Motor neuron (in vitro differentiated cells): ENCODE measurements around the gene TMEM9B. TPM values are rescaled to one million over a fixed set of nuclear protein-coding genes. Genes with fewer than 3 reads are reported as not detected.

Source experiments
- ATAC-seq, 8 experiments: fragments of 200-7000 bp; cut with Tn5 transposase; replicated peaks in 6 of 8; 2 replicates each; pipeline ENCODE4 v1.8.0; 2021; ENCODE audit warnings: mild to moderate bottlenecking in 8 of 8, moderate library complexity in 8 of 8
- H3K27ac ChIP-seq, 2 donors: fragments of 250-450 bp; sonication (Bioruptor Pico); 2 replicates each; pipeline ENCODE4 v1.9.0; 2021; ENCODE audit warnings: antibody characterized with exemption in 2 of 2, mild to moderate bottlenecking in 2 of 2, moderate library complexity in 1 of 2
- H3K4me1 ChIP-seq, 2 donors: fragments of 250-450 bp; sonication (Bioruptor Pico); replicated peaks in 1 of 2; 2 replicates each; pipeline ENCODE4 v1.6.1; 2021; ENCODE audit warnings: antibody characterized with exemption in 2 of 2, mild to moderate bottlenecking in 2 of 2, moderate library complexity in 1 of 2
- H3K4me3 ChIP-seq, 5 donors: fragments of 250-450 bp; sonication (Bioruptor Pico); 2 replicates each; pipeline ENCODE4 v1.9.0; 2021; ENCODE audit warnings: antibody characterized with exemption in 5 of 5, mild to moderate bottlenecking in 5 of 5, moderate library complexity in 4 of 5
- WGBS, 10 experiments: fragments of 450-650 bp; shearing (Covaris generic); methylation state at CpG; one replicate each; pipeline ENCODE4 v1.0.0; 2022; 5-methylcytosine and 5-hydroxymethylcytosine counted together
- in situ Hi-C, 9 experiments: fragments of 400-800 bp; cut with MboI; loops; one replicate each; pipeline ENCODE4 v1.15.0; 2021; ENCODE audit warnings: low sequenced_read_pairs in 9 of 9, low pct_unique_long_range_greater_than_20kb in 2 of 9; ENCODE audit not compliant: unreplicated experiment in 9 of 9
- total RNA-seq, 8 experiments: library from RNA; unstranded; fragments of 300-600 nt; gene quantifications; 2 replicates each; pipeline versions ENCODE4 v1.2.3 to v1.2.4, GENCODE V29; 2022

TMEM9B gene
- total RNA-seq, 8 experiments from 2014 or later: 26.9 to 82.3 (median 30.4) TPM

DNA sequence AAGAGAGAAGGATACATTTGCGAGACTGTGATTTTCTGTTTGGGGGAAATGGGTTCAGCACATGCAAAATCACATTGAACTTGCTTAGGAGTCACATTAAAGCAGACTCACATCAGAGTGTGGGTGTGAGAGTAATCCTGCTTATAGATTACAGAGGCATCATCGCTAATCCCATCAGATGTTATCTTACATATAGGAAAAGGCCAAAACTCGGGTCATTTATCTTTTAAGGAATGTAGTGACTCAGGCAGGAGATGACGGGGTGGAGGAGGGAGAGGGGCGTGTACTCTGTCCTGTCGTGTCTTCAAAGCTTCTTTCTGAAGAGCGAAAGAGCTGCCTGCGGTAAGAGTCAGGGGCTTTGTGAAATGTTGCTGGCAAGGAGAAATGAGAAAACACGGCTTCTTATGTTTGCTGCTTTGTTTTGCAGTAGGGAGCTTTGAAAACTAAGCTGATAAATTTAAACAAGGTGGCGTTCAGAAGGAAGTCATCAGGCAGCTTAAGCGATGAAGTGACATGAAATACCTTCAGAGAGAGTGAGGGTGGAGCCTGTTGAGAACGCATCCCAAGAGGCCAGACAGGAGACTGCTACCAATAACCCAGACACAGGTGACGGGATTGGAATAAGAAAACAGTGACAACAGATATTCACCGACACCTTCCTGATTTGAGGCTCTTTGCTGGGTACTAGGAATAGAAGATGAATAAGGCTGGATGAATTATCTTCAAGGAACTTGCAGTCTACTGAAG is 29.3 kb downstream of the TMEM9B start:
- Histone ChIP-seq H3K4me3 (no peak overlapping the region), H3K27ac (no peak overlapping the region), H3K4me1 (peaks cover 0 to 6% of the 10 kb centered on the region in 2 donors)
- ATAC-seq: peak in 6 of 8 experiments; percentile 58 to 91 (median 77)
- in situ Hi-C loops: no loop called here
- 26 to 92% (median 43%) methylated on average over 2 to 13 of the region's 14 CpGs for WGBS, 10 experiments

DNA sequence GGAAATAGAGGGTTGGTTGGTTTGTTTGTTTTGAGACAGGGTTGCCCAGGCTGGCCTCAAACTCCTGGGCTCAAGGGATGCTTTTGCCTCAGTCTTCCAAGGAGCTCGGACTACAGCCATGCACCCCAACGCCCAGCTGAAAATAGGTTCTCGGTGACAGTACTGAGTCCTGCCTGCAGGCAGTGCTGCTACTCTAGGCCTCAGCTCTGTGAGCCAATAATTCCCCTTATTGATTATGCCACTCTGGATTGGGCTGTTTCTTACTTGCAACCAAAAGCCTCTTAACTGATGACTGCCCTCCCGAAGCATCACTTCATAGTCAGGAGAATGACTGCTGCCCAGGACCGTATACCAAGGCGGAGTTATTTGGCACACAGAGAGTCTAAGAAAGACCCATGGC is 30.3 kb downstream of the TMEM9B start:
- peaks cover 0 to 6% of the 10 kb centered on the region in 2 donors for H3K4me1 ChIP-seq
- in situ Hi-C loops: no loop called here
- no peak overlapping the region for H3K4me3 ChIP-seq
- no peak for ATAC-seq
- WGBS, 10 experiments: 90 to 100% (median 100%) methylated on average over 1 to 4 of the region's 6 CpGs; no CpG with 5 or more reads in 4 of the 10 experiments
- H3K27ac ChIP-seq: no peak overlapping the region

DNA sequence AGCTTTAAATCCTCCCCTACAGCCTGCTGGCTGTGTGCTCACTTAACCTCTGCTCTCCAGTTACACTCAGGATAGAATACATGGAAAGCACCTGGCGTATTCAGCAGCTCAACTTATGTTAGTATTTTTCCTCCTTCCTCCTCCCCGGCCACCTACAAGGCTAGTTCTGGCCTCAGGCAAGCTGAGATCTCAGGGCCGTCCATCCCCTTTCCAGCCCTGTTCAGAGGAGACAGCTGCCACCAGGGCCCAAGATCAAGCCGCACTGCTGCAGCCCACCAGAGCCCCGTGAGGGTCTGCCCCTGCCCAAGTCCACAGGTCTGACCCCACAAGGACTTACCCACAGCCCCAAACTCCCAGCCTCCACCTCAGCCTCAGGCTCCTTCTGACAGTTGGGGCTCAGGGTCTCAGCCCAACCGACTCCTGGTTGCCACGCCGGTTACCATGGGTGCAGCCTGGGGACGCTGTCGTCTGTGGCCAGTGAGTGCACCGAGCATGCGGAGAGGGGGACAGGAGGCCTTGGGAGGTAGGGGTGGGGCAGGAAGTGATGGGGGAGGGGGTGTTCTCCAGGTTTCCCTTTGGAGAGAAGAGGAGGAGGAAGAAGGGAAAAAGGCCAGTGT is 31.6 kb downstream of the TMEM9B start, which contains the start of gene C11orf16:
C11orf16 (minus strand) TSS at position 384 of the 617 bp plus-strand sequence. CDS start 639 bp downstream, outside the sequence.
- in situ Hi-C loops: no loop called here
- peak in 1 of 8 experiments; percentile 21 for ATAC-seq
- 40 to 95% (median 72%) methylated on average over 1 to 4 of the region's 12 CpGs; no CpG with 5 or more reads in 7 of the 10 experiments for WGBS, 10 experiments
- Histone ChIP-seq H3K27ac (no peak within 1 kb of the TSS), H3K4me3 (no peak within 1 kb of the TSS), H3K4me1 (peaks cover 0 to 6% of the 10 kb centered on the region in 2 donors)

DNA sequence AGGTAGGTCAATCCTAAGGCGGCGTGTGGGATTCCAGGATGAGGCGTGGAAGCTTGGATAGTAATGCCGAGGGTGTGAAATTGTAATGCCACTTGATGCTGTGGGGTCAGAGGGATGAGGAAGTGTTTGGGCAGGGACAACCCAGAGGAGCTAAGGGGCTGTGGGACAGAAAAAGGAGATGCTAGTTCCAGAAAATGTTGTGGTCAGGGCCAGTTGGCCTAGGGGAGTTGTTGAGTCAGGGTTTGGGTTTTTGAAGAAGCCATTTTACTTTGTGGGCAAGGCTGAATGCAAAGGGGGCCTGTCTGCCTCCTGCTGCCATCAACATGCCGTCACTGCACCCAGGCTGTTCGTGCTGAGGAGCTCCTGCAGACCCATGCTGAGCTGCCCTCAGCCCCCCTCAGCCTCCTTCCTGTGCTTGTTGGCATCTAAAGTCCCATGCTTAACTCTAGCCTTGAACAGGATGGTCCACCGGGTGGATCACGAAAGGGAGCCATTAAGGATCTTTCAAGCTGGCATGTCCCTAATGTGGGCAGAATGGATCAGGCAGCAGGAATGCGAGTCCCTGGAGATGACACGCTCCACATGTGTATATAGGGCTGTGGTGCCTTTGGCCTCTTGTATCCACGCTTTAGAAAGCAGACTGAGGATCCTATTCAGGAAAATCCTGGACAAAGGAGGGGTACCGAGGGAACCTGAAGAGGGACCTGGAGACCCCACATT is 33.6 kb downstream of the TMEM9B start:
- no peak overlapping the region for H3K27ac ChIP-seq
- 40 to 95% (median 89%) methylated on average over 3 to 7 of the region's 12 CpGs; no CpG with 5 or more reads in 2 of the 10 experiments for WGBS, 10 experiments

DNA sequence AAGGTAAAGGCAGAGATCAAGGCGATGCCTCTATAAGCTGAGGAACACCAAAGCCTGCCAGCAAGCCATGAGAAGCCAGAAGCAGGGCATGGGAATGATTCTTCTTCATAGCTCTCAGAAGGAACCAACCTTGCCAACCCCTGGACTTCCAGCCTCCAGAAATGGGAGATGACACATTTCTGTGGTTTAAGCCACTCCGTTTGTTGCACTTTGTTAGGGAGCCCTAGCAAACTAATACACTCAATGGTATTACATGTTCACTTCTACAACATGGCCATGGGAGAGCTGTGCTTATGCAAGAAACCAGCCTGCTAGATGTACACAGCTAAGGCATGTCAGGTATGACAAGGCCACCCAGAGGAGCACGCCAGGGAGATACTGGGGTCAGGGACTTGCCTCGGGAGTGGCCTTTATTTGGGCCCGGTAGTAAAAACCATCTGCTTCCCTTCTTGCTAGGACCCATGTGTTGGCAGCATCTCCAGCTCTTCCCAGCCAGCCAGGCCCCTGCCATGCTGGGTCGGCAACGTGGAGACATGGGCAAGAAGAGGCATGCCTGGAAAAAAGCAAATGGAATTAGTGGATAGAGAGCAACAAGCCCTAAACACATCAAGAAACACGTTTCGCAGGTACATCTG is 35.1 kb downstream of the TMEM9B start:
- H3K27ac ChIP-seq: no peak overlapping the region
- in situ Hi-C loops: no loop called here
- H3K4me3 ChIP-seq: no peak overlapping the region
- no peaks in the 10 kb centered on the region for H3K4me1 ChIP-seq
- 60 to 100% (median 96%) methylated on average over 1 to 6 of the region's 9 CpGs; no CpG with 5 or more reads in 2 of the 10 experiments for WGBS, 10 experiments
- ATAC-seq: no peak

More for the DNA sequence above, 33.6 kb downstream of the TMEM9B start:
- no peak for ATAC-seq
- in situ Hi-C loops: no loop called here
- peaks cover 0 to 6% of the 10 kb centered on the region in 2 donors for H3K4me1 ChIP-seq
- H3K4me3 ChIP-seq: no peak overlapping the region

DNA sequence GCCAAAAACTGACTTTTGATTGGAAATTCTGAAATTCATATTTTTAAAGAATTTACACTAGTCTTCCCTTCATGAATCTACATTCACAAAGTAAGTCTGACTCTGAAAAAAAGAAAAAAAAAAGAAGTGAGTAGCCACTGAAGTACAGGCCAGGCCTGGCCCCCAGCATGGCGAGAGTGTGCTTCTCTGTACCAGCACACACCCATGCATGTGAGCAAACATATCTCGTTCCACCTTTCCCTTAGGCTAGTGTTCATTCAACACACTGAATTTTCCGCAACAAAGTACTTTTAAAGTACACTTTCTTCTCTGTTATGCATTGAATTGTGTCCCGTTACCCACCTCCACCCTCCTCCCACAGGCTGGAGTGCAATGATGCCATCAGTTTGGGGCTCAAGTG is 36.0 kb downstream of the TMEM9B start:
- ATAC-seq: peak in 3 of 8 experiments; percentile 57 to 90 (median 76)
- Histone ChIP-seq H3K4me3 (no peak overlapping the region), H3K27ac (no peak overlapping the region), H3K4me1 (no peaks in the 10 kb centered on the region)
- WGBS, 10 experiments: 31 to 100% (median 82%) methylated on average over 1 to 4 of the region's 4 CpGs; no CpG with 5 or more reads in 1 of the 10 experiments
- in situ Hi-C loops: no loop called here

DNA sequence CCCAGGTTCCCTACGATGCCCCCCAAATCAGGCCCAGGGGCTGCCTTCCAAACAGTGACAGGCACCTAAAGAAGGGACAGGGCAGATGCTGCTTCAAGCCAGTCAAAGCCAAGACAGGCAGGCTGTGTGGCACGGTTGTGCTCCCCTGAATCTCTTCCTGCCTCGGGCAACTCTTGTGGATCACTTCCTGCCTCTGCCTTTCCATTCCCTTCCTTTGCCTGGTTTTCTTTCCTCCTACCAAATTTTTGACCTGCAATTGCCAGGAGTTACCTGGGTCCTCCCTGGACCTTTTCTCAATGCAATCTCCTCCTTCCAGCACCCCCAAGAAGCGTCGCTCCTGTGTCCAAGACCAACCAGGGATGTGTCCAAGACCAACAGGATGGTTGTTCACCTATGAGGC is 37.0 kb downstream of the TMEM9B start:
- no peak overlapping the region for H3K4me3 ChIP-seq
- 71 to 100% (median 88%) methylated on average over 1 to 3 of the region's 5 CpGs; no CpG with 5 or more reads in 3 of the 10 experiments for WGBS, 10 experiments
- no peak overlapping the region for H3K27ac ChIP-seq
- no peaks in the 10 kb centered on the region for H3K4me1 ChIP-seq
- ATAC-seq: no peak
- in situ Hi-C loops: no loop called here

DNA sequence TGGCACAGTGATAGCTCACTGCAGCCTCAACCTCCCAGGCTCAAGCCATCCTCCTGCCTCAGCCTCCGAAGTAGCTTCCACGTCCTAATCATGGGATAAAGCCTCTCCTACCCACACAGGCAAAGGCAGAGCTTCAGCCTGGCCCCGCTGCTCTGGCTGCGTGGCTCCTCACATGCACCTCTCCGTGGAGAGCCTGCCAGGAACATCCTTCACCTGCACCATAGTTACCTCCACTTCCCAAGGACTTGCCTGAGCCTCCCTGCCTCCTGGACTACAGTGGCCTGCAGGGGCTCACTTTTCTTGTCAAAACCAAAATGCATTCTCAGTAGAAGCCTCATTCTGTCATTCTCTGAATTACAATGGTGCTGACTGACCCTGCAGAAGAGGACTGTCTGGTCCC is 38.0 kb downstream of the TMEM9B start:
- 80 to 90% (median 84%) methylated on average over 2 to 5 of the region's 5 CpGs; no CpG with 5 or more reads in 3 of the 10 experiments for WGBS, 10 experiments
- no peak overlapping the region for H3K4me3 ChIP-seq
- in situ Hi-C loops: no loop called here
- no peaks in the 10 kb centered on the region for H3K4me1 ChIP-seq
- no peak overlapping the region for H3K27ac ChIP-seq
- ATAC-seq: no peak

DNA sequence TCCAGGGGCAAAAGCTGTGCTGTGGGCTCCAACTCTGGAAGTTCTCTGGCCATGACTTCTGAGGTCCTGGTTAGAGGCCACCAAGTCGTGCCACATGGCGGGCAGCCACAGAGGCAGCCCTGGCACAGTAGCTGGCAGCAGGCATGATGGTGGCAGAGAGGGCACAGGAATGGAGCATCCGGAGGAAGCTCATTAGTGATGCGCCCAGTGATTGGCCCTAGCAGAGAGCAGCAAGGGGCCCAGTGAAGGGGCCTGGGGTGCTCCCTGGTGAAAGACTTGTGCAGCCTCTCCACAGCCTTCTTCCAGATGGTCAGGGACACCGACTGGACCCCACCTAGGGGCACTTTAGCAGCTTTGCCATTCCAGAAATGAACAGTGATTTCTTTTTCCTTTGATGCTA is 38.5 kb downstream of the TMEM9B start:
- no peak overlapping the region for H3K4me3 ChIP-seq
- no peaks in the 10 kb centered on the region for H3K4me1 ChIP-seq
- WGBS, 10 experiments: 45 to 100% (median 92%) methylated on average over 1 to 3 of the region's 5 CpGs; no CpG with 5 or more reads in 1 of the 10 experiments
- in situ Hi-C loops: no loop called here
- ATAC-seq: no peak
- H3K27ac ChIP-seq: no peak overlapping the region

DNA sequence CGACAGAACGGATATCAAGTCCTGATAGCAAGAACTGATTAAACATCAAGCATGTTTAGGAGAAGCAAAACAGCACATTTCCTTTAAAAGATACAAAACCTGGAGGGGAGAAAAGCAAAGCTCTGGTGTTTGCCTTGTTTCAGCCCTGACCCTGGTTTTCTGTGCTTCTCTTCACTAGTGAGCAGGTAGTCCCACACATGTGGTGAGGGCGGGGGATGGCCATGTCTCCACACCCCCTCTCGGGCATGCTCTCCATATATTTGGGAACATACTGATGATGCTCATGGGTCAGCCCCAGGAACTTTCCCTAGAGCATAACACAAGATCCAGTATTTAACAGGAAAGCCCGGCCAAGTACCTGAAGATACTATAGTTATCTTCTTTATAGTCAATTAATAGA is 41.6 kb downstream of the TMEM9B start:
- no peak for ATAC-seq
- in situ Hi-C loops: loop anchor here in 1 of 9 experiments (25.0 kb wide), 1 partner anchor 210 kb away; no protein-coding TSS in a partner anchor

DNA sequence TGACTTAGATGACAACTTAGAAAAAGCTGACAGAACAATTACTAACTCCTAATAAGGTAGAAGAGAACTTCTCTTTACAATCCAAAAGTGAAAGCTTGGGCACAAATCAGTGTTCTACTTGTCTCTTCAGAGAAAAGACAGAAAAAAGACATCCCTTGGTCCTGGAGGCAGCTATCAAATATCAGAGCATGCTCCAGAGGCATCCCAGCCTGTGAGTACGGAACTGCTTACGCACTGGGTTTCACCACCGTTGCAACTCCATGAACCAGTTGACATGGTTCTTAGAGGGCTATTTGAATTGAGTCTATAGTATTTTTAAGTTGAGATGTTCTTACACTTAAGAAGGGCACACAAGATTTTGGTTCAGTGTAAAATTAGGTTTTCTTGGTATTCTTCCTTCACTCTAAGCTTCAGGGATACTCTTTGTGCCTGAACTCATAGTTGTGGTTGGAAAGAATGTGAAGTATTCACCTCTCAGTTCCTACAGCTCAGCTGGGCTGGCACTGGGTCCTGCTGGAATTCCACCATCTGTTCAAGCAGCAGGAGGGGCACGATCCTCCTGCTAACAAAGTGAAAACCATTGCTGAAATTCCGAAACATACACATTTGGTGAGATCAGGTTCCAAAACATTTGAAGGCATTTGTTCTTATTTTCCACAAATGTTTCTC is 47.0 kb downstream of the TMEM9B start:
- in situ Hi-C loops: loop anchor here in 1 of 9 experiments (25.0 kb wide), 1 partner anchor 205 kb away; no protein-coding TSS in a partner anchor
- peak in 4 of 8 experiments; percentile 47 to 92 (median 78) for ATAC-seq
- H3K4me3 ChIP-seq: no peak overlapping the region
- H3K27ac ChIP-seq: no peak overlapping the region
- WGBS, 10 experiments: 40 to 92% (median 68%) methylated on average over 1 to 5 of the region's 5 CpGs; no CpG with 5 or more reads in 3 of the 10 experiments
- peaks cover 4 to 11% of the 10 kb centered on the region in 2 donors for H3K4me1 ChIP-seq

More for the DNA sequence above, 41.6 kb downstream of the TMEM9B start:
- Histone ChIP-seq H3K4me1 (no peaks in the 10 kb centered on the region), H3K27ac (no peak overlapping the region), H3K4me3 (no peak overlapping the region)
- WGBS, 10 experiments: 92 to 100% (median 100%) methylated on average over 1 to 5 of the region's 5 CpGs; no CpG with 5 or more reads in 2 of the 10 experiments

DNA sequence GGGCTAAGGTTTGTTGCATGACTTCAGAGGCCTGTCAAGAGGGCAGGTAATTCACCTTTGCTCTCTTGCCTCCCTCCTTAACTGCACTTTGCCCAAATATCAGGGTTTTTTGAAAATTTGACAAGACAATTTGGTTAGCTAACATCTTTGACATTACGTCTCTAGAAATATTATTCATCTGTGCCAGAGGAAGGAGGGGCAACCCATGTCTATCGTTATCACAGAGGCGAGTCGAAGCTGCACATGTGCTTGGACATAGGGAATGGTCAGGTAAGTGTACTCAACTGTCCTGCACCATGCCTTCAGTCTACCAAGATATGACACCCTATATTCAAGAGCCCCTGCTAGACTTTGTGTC is 49.6 kb downstream of the TMEM9B start:
- in situ Hi-C loops: loop anchor here in 1 of 9 experiments (25.0 kb wide), 1 partner anchor 202 kb away; no protein-coding TSS in a partner anchor
- H3K4me3 ChIP-seq: no peak overlapping the region
- peaks cover 7 to 13% of the 10 kb centered on the region in 2 donors for H3K4me1 ChIP-seq
- H3K27ac ChIP-seq: no peak overlapping the region
- 40 to 100% (median 90%) methylated on average over 1 to 4 of the region's 4 CpGs; no CpG with 5 or more reads in 2 of the 10 experiments for WGBS, 10 experiments
- no peak for ATAC-seq
